Measurements from ENCODE around the gene GABRA1.

GRCh38 chr5:161897033-161897432 is 49.1 kb downstream of the GABRA1 start:
- TF ChIP-seq CTCF (IDR thresholded peaks at IDR 0.05) (no peak), POLR2AphosphoS5 (IDR thresholded peaks at IDR 0.05; ENCODE audit: insufficient read depth in 1 of 2, low read depth in 1 of 2) (no peak)

Data from vagina (tissue), 2 donors.